Left kidney (tissue), 2 donors: ENCODE results near the gene DEPDC5. TPM values are rescaled to one million over a fixed set of nuclear protein-coding genes. Genes with fewer than 3 reads are reported as not detected.

Experiments used
- DNase-seq: peaks from one replicate; pipeline ENCODE4 v3.0.0-alpha.2; 2013
- polyA plus RNA-seq: library from polyadenylated mRNA; unstranded; fragments of 120-200 nt; gene quantifications from one replicate; pipeline ENCODE4 v1.2.1, GENCODE V29; 2013; ENCODE audit not compliant: insufficient read length

The DEPDC5 gene
- polyA plus RNA-seq, 1 donor = 22.1 TPM

DNA sequence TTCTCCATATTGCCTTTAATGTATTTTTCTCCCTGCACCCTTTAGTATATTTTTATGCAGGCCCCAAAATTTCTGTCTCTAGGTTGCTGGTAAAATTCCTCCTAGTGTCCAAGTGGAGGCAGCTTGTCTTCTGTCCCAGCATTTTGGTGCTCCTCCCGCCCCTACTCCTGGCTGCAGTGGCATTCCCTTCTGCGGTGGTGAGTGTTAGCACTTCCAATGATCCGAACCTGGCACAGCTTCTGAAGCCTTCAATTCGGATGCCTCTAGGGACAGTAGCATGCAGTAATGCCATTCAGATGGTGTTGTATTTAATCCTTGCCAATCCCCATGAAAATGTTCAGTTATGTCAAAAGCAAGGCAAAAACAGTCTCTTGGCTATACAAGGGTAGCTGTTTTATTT lies 196.4 kb downstream of the DEPDC5 start:
- no peak for DNase-seq

DNA sequence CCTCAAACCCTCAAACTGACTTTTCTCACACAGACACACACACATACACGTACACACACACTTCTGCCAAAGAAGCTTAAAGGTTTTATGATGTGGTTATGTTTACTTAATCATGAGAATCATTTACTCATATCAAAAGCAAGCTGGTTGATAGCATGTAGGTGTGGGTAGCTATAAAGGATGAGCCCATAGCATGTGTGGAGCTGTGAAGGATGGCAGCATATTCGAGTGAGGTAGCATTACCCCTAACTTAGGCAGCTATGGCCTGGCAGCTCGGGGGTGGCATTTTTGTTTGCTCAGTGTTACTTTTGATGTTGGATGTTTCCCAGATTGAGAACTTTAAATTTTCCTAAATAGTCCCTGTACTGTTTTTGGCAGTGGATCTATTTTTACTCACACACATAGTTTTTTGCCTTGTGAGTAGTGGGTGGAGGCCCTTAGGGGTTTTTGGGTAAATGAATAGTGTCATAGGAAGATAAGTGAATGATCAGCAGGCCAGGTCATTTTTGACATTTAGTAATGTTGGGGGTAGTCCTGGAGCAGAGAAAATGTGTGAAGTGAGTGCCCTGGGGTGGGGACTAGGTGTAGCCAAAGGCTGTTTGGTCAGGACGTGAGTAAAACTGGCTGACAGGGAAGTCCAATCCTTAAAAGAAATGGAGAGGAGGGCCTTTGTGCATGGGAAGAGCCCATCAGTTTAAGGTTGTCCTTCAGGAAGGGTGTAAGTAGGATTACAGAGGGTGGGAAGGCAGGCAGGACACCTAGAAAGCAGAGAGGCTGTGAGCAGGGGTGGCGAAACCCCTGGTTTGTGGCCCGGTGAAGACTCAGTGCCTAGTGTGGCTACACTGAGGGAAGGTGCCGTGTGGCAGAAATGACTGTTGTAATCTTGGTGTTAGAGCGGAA lies 197.6 kb downstream of the DEPDC5 start:
- DNase-seq = no peak

DNA sequence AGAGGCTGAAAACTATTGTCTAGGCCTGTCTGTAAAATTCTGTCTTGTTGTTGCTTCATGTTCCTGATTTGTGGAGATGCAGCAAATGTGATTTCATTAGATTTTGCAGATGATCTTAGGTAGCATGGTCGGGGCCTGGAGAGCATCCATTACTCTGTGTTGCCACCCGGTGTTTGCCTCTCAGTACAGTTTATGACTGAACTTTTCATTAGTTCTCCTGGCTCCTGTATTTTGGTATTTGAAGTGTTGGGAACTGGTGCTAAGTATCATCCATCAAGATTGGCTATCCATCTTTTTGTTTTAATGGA lies 198.2 kb downstream of the DEPDC5 start:
- DNase-seq = no peak

DNA sequence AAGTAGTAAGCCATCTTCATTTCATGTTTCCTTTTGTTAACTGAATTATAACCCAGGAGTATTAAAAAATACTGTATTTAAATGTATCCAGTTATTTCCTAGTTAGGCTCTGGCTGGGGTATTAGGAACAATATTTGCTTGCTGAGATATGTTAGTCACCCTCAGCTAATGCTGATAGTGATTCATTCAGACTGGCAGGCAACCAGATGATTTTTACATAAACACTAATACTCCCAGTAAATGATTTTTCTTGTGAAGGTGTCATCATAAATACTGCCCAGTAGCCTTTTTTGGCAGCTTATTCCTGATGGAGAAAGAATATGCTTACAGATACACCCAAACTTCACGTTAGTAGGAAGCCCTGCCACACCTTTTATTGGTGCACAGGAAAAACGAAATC lies 198.7 kb downstream of the DEPDC5 start:
- DNase-seq = no peak

DNA sequence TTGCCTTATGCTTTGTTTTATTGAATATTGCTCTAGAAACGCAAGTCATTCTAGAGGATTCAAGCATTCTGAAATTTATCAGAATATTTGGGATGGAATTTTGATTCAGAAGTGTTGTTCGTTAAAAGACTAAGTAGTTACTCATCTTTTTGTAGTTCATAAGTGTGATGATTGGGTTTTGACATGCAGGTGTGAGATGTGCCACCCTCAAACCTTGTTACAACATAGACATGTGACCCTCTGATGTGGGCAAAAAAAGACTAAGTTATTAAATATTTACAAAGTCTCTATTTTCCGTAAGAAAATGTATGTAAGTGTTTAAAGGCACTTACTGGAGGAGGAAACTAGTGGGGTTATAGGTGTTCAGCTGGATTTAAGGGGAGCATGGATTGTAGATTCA lies 199.4 kb downstream of the DEPDC5 start:
- DNase-seq = no peak

DNA sequence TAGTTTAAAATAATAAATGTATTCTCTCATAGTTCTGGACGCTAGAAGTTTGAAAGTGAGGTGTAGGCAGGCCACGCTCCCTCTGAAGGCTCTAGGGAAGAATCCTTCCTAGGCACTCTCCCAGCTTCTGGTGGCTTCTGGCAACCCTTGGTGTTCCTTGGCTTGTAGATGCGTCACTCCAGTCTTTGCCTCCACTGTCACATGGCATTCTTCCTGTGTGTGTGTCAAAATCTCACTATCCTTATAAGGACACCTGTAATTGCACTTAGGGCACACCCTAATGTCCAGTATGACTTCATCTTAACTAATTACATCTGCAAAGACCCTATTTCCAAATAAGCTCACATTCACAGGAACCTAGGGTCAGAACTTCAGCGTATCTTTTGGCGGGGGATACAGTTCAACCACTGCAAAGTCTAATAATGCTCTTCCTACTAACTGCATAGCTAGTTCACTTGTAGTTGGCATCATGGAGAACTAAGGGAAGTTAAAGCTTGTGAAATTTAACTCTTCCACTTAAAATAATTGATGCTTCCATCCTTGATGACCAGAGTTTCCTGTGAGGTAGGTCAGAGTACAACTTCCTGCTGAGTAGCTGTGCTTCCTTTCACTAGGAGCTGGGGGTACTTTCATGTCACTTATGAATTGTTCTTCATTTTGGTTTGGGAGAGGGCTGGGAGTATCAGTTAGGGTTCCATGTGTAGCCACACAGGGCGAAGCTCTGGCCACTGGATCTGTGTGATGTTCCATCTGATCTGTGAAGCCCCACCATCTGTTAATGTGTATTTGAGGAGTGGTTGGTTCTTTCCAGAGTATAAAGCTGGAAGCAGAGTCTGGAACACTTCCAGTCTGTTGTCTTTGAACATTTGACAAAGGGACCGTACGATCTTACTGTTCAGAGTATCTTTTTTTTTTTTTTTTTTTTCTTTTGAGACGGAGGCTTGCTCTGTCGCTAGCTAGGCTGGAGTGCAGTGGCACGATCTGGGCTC lies 201.0 kb downstream of the DEPDC5 start:
- no peak for DNase-seq

DNA sequence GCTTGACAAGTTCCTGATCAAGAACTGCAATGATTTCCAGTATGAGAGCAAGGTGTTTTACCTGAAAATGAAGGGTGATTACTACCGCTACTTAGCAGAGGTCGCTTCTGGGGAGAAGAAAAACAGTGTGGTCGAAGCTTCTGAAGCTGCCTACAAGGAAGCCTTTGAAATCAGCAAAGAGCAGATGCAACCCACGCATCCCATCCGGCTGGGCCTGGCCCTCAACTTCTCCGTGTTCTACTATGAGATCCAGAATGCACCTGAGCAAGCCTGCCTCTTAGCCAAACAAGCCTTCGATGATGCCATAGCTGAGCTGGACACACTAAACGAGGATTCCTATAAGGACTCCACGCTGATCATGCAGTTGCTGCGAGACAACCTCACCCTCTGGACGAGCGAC lies 202.5 kb downstream of the DEPDC5 start:
- no peak for DNase-seq

Other genes with a start within 250 kb of the DEPDC5 start
- 32.5 TPM for gene PISD, start 91.8 kb upstream of the DEPDC5 start, polyA plus RNA-seq
- gene PRR14L, start 3.9 kb upstream of the DEPDC5 start, polyA plus RNA-seq = 32.2 TPM
- gene YWHAH, start 190.5 kb downstream of the DEPDC5 start, polyA plus RNA-seq = 120 TPM